HG03571 (cell line): ENCODE data around the gene SP8.

ENCODE experiments used
- ATAC-seq: cut with Tn5 transposase; IDR thresholded peaks from one replicate; pipeline ENCODE4 v1.9.1; 2021; ENCODE audit not compliant: unreplicated experiment

Gene SP8

GRCh38 chr7:20776214-20776911 lies 10.3 kb downstream of the SP8 start:
- no peak for ATAC-seq

GRCh38 chr7:20754001-20754400 lies 32.7 kb downstream of the SP8 start:
- no peak for ATAC-seq

GRCh38 chr7:20749906-20750305 lies 36.8 kb downstream of the SP8 start:
- no peak for ATAC-seq

- no peak for ATAC-seq
Observed at GRCh38 chr7:20748853-20749252, 37.8 kb downstream of the SP8 start.

GRCh38 chr7:20747001-20747400 lies 39.7 kb downstream of the SP8 start:
- no peak for ATAC-seq

GRCh38 chr7:20745702-20746101 lies 41.0 kb downstream of the SP8 start:
- ATAC-seq: no peak

- ATAC-seq: no peak
Observed at GRCh38 chr7:20744954-20745446, 41.7 kb downstream of the SP8 start.

GRCh38 chr7:20742913-20743312 lies 43.8 kb downstream of the SP8 start:
- ATAC-seq: peak; percentile 45

GRCh38 chr7:20741801-20742200 lies 44.9 kb downstream of the SP8 start:
- ATAC-seq: no peak

- no peak for ATAC-seq
Observed at GRCh38 chr7:20738518-20739481, 47.9 kb downstream of the SP8 start.

GRCh38 chr7:20737840-20738448 lies 48.7 kb downstream of the SP8 start:
- ATAC-seq: no peak

GRCh38 chr7:20735346-20736065 lies 51.2 kb downstream of the SP8 start:
- no peak for ATAC-seq
